HUDEP-2 (cell line): Measurements from ENCODE around the gene BAZ1A.

ENCODE experiments used
- DNase-seq, 76 experiments: peaks; one replicate each; lab custom pipeline; 2025; ENCODE audit not compliant: unreplicated experiment in 76 of 76; lab: John Stamatoyannopoulos, UW

BAZ1A gene

GRCh38 chr14:34875031-34875922, at the start of gene BAZ1A:
BAZ1A (minus strand) TSS chr14:34875360; CDS start chr14:34874604, 756 bp downstream.
- peak in 69 of 76 experiments; percentile 8 to 86 (median 49) for DNase-seq

DNA sequence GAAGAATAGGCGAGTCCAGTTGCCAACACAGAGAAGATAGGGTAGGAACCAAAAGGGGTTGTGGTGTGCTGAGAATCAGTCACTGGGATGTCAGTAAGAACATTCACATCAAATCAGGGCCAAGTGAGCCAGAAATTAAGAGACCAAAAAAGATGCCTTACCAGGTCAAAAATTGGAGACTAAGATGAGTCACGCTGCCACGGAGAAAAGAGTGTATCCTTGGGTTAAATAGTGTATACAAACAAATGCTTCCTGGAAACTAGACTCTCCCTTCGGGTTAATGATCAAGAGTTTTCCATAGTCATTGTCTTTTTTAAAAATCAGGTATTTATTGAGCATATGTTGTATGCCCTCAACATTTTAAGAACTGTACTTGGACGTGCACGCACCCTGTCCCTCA, 45.2 kb upstream of the BAZ1A start:
- no peak for DNase-seq

GRCh38 chr14:34913619-34914018, 38.5 kb upstream of the BAZ1A start:
- DNase-seq = no peak

- no peak for DNase-seq
Observed at GRCh38 chr14:34912966-34913365, 37.8 kb upstream of the BAZ1A start.

DNA sequence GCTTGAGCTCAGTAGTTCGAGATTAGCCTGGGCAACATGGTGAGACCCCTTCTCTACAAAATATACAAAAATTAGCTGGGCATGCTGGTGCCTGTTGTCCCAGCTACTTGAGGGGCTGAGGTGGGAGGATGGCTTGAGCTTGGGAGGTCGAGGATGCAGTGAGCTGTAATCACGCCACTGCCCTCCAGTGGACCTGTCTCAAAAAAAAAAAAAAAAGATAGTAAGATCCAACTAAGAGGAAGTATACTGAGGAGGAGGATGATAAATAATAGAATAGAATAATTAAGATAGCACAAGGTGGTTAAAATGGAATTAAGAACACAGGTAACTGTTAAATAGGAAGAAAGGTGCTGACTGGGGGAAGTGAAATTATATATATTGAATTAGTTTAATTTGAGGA, 37.0 kb upstream of the BAZ1A start:
- no peak for DNase-seq

DNA sequence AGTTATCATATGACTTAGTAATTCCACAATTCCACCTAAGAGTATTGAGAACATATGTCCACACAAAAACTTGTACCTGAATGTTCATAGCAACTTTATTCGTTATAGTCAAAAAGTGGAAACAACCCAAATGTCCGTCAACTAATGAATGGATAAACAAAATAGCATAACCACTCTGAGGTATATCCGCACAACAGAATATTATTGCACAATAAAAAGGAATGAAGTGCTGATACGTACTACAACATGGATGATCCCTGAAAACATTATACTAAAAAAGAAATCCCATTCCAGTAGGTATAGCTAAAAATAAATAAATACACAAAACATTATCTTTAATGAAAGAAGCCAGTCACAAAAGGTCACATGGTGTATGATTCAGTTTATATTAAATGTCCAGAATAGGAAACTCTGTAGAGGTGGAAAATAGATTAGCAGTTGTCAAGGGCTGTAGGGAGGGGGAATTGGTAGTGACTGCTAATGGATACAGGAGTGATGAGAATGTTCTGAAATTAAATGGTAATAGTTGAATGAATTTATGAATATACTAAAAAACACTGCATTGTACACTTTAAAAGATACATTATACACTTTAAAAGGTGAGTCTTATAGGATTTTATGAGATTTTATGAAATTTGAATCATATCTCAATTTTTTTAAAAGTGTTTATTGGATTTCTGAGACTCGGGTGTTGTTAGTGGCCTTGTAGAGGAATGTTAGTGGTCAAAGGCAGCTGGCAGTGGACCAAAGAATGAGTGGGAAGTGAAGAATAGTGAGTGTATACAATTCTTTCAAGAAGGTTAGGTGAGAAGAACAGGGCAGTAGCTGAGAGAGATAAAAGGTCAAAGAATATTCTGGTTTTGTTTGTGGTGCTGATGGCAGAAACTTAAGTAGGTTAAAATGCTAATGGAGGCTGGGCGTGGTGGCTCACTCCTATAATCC, 36.3 kb upstream of the BAZ1A start:
- DNase-seq = no peak

DNA sequence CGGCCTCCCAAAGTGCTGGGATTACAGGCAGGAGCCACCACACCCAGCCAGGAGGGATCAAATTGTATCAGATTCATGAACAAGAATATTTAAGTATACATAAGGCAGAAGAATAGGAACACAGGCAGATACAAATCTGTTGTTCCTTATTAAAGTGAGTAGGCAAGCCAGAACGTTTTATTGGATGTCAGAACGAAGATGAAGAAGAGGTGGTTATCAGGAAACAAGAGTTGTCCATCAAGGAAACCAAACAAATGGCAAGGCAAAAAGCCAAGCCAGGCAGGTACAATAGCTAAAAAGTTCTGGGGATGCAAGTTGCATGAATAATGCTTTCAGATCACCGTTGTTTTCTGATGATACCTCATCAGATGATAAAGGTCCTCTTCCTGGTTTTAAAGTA, 31.1 kb upstream of the BAZ1A start:
- no peak for DNase-seq

DNA sequence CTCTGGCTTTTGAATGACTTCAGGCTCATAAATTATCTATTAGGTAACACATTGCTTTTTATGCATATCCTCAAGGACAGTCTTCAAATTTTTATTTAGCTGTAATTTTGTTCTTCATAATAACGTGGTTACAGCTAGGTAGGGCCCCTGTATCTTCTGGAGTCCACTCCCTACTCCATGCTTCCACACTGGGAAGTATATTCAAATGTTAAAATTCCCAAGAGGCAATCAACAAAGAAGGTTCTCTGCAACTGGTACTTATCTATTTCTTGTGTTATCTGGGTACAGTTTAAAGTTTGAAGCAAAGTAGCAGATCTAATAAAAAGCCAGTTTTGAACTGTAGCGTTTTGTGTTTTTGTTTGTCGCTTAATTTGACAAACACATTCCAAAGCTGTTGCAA, 20.1 kb upstream of the BAZ1A start:
- no peak for DNase-seq

DNA sequence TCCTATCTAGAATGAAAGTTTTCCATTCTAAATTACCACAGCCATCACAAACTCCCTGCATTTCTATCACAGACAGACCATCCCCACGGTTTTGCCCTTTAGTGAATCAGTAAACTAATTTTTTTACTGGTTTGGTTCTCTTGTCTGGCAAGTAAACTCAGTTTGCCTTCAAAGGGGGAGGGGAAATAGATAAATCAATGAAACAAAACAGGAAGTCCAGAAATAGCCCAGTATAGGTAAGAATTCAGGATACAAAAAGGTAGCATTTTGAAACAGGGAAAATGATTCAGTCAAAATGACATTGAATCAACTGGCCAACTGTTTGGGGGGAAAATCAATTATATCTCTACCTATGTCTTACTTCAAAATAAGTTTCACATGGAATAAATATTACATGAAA, 15.8 kb upstream of the BAZ1A start:
- DNase-seq = no peak

- no peak for DNase-seq
Observed at GRCh38 chr14:34888186-34888585, 13.0 kb upstream of the BAZ1A start.

DNA sequence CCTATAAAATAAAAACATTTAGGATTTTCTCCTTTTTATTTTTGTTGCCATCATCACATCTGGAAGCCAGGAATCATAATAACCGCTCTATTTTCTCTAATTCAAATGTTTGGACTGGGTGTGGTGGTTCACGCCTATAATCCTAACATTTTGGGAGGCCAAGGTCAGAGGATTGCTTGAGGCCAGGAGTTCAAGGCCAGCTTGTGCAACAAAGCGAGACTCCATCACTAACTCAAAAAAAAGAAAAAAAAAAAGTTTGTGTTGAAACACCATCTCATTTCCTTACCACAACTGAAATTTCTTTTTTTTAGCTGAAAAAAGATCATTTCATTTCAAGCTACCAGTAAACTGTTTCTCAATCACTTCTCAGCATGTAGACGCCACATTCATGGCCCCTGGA, 8.8 kb upstream of the BAZ1A start:
- no peak for DNase-seq

GRCh38 chr14:34874386-34875030, 652 bp downstream of the BAZ1A start:
- DNase-seq = peak in 41 of 76 experiments; percentile 2 to 77 (median 35)

GRCh38 chr14:34873589-34874385, 1.4 kb downstream of the BAZ1A start:
- peak in 57 of 76 experiments; percentile 13 to 92 (median 79) for DNase-seq

DNA sequence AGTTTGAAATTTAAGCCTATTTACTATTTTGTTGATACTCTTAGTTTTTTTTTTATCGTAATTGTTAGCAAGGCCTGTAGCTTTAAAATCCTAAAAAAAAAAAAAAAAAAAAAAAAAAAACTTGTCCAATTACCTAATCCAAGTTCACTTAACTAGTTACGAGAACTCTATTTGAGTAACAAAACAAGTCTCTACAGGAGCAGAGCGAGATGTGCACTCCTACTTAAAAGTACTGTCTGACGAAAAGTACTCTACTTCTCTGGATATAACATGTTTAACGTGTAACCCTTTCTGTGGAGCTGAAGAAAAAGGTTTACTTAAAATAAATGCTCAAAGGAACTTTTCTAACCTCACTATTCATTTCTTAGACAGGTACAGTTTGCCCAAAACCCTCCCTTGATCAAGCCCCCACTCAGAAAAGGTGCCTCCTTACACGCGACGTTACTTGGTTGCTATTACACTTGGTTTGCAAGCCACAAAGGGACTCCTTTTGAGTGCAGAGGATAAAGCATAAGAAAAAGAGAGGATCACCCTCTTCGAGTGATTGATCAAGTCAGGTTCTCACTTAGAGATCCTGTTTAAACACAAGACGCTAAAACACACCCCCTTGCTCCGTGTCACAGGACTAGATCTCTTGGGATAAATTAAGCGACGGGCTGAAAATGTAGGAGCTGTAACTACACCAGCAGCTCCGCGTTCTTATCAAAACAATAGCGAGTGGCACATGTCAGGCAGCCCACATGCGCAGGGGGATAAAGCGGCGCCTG, 2.2 kb downstream of the BAZ1A start:
- peak in 36 of 76 experiments; percentile 19 to 92 (median 84) for DNase-seq

- no peak for DNase-seq
Observed at GRCh38 chr14:34867199-34867598, 8.0 kb downstream of the BAZ1A start.

- DNase-seq = no peak
Observed at GRCh38 chr14:34865889-34866574, 9.1 kb downstream of the BAZ1A start.

DNA sequence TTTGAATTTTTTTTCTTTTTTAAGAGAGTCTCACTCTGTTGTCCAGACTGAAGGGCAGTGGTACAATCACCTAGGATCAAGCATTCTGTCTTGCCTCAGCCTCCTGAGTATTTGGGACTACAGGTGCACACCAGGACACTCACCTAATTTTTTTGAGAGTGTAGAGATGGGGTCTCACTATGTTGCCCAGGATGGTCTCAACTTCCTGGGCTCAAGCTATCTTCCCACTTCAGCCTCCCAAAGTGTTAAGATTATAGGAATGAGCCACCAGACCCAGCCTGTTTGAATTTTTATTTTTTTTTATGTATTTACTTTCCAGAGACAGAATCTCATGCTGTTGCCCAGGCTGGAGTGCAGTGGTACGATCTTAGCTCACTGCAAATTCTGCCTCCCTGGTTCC, 11.3 kb downstream of the BAZ1A start:
- no peak for DNase-seq

GRCh38 chr14:34858765-34859164, 16.4 kb downstream of the BAZ1A start:
- DNase-seq = no peak
